Astrocyte of the cerebellum (primary cell): Measurements from ENCODE around the gene EME2.

ENCODE experiments used
- DNase-seq: peaks from one replicate; pipeline ENCODE4 v3.0.0-alpha.2; 2011; ENCODE audit warnings: low read depth
- H3K4me3 ChIP-seq: 2 replicates; pipeline ENCODE4 v1.5.1; 2011; ENCODE audit warnings: mild to moderate bottlenecking, low read depth, low read length, moderate library complexity
- CTCF ChIP-seq: IDR thresholded peaks from 2 replicates; pipeline ENCODE4 v1.5.1; 2012; ENCODE audit warnings: low read length, low read depth, moderate library complexity, mild to moderate bottlenecking; ENCODE audit errors: missing control alignments
- in situ Hi-C: cut with HindIII; loops from 2 replicates; pipeline ENCODE4 v1.10.0; 2017; ENCODE audit warnings: low sequenced_read_pairs

The EME2 gene

GRCh38 chr16:1822801-1823200, 50.2 kb downstream of the EME2 start:
- no peak for DNase-seq

GRCh38 chr16:1823821-1824220, 51.2 kb downstream of the EME2 start:
- in situ Hi-C loops = no loop called here
- H3K4me3 ChIP-seq = no peak overlapping the region

More at GRCh38 chr16:1822801-1823200, 50.2 kb downstream of the EME2 start:
- no peak for TF ChIP-seq CTCF
- in situ Hi-C loops = no loop called here
- no peak overlapping the region for H3K4me3 ChIP-seq

GRCh38 chr16:1825381-1825863, 52.8 kb downstream of the EME2 start:
- no peak for DNase-seq
- H3K4me3 ChIP-seq = peak overlapping the region; percentile 99
- TF ChIP-seq CTCF = no peak
- in situ Hi-C loops = no loop called here

More at GRCh38 chr16:1823821-1824220, 51.2 kb downstream of the EME2 start:
- no peak for DNase-seq
- no peak for TF ChIP-seq CTCF
